Endothelial cell of umbilical vein (primary cell): Measurements from ENCODE around the gene ACIN1. TPM values are rescaled to one million over a fixed set of nuclear protein-coding genes. Genes with fewer than 3 reads are reported as not detected.

Experiments used
- BruUV-seq: library from RNA; stranded (reverse); fragments of 400-500 nt; replicated peaks from 2 replicates; lab custom pipeline; 2021; lab: Mats Ljungman, UMichigan
- CTCF ChIA-PET: fragments of 300-600, 350-600 bp; sonication (Branson Sonifier 250); formaldehyde crosslinking; loops from one replicate; lab custom pipeline; 2021; ENCODE audit warnings: antibody characterized with exemption, inconsistent platforms; lab: Charles Lee
- POLR2A ChIA-PET: fragments of 300-600, 350-600 bp; sonication (Branson Sonifier 250); formaldehyde crosslinking; loops from one replicate; lab custom pipeline; 2021; ENCODE audit warnings: antibody characterized with exemption, inconsistent platforms; lab: Charles Lee
- DNase-seq: peaks from one replicate; pipeline ENCODE4 v3.0.0-alpha.2; 2011; ENCODE audit warnings: low read depth, low spot score
- FAIRE-seq: peaks from 2 replicates; lab custom pipeline; 2011; peaks lifted over from hg19 to GRCh38; lab: Jason Lieb, UNC
- H2AFZ ChIP-seq: 2 replicates; pipeline ENCODE4 v1.6.0; 2012; ENCODE audit warnings: low read depth, low read length, control low read depth, inconsistent platforms
- H3K27ac ChIP-seq: 2 replicates; pipeline ENCODE4 v1.5.1; 2011; ENCODE audit warnings: low read depth, mild to moderate bottlenecking, control low read depth, low read length, moderate library complexity; ENCODE audit not compliant: insufficient read depth
- H3K27me3 ChIP-seq, 2 experiments: 2 replicates each; pipeline versions ENCODE4 v1.6.0 to v1.6.1; 2011; ENCODE audit warnings: low read length in 2 of 2, mixed read lengths in 1 of 2; ENCODE audit not compliant: control insufficient read depth in 2 of 2, insufficient read depth in 2 of 2
- H3K36me3 ChIP-seq, 2 experiments: 2 replicates in 1 of 2; 3 replicates in 1 of 2; pipeline ENCODE4 v1.5.1; 2011; ENCODE audit warnings: low read length in 2 of 2, mild to moderate bottlenecking in 1 of 2, moderate library complexity in 1 of 2; ENCODE audit not compliant: control insufficient read depth in 2 of 2, insufficient read depth in 2 of 2; ENCODE audit errors: extremely low read depth in 1 of 2
- H3K4me1 ChIP-seq: 3 replicates; pipeline ENCODE4 v1.5.1; 2011; ENCODE audit warnings: mild to moderate bottlenecking, low read length; ENCODE audit not compliant: control insufficient read depth, insufficient read depth; ENCODE audit errors: extremely low read depth
- H3K4me2 ChIP-seq: 2 replicates; pipeline ENCODE4 v1.6.1; 2011; ENCODE audit warnings: low read length, control low read depth, mixed read lengths; ENCODE audit not compliant: insufficient read depth
- H3K4me3 ChIP-seq, 3 experiments: fragments of 200-600 bp in 1 of 3; sonication (generic), shearing (Covaris generic) in 1 of 3; replicated peaks in 1 of 3; 2 replicates each; pipeline ENCODE4 v1.5.1; 2011 to 2016; ENCODE audit warnings: control low read depth in 3 of 3, low read length in 3 of 3, mild to moderate bottlenecking in 2 of 3, inconsistent platforms in 1 of 3, low read depth in 1 of 3, moderate library complexity in 1 of 3; ENCODE audit not compliant: insufficient read depth in 1 of 3
- H3K79me2 ChIP-seq: 2 replicates; pipeline ENCODE4 v1.6.0; 2012; ENCODE audit warnings: low read length, inconsistent platforms; ENCODE audit not compliant: control insufficient read depth, insufficient read depth
- H3K9ac ChIP-seq: replicated peaks from 2 replicates; pipeline ENCODE3; 2011; ENCODE audit warnings: low read length, control low read depth; ENCODE audit not compliant: insufficient read depth; ENCODE audit errors: extremely low read depth
- H3K9me1 ChIP-seq: replicated peaks from 3 replicates; pipeline ENCODE4 v1.6.0; 2011; ENCODE audit warnings: mild to moderate bottlenecking, low read length; ENCODE audit not compliant: control insufficient read depth, insufficient read depth; ENCODE audit errors: extremely low read depth
- H3K9me3 ChIP-seq: replicated peaks from 2 replicates; pipeline ENCODE4 v1.5.1; 2012; ENCODE audit warnings: low read length, inconsistent platforms; ENCODE audit not compliant: control insufficient read depth, insufficient read depth
- H4K20me1 ChIP-seq: replicated peaks from 2 replicates; pipeline ENCODE3; 2011; ENCODE audit warnings: mild to moderate bottlenecking, low read length; ENCODE audit not compliant: control insufficient read depth, insufficient read depth; ENCODE audit errors: extremely low read depth
- CTCF ChIP-seq, 2 donors: IDR thresholded peaks; 1 replicate in 1 of 2; 2 replicates in 1 of 2; pipeline ENCODE4 v1.5.1; 2011; ENCODE audit warnings: low read length in 2 of 2, mild to moderate bottlenecking in 2 of 2, moderate library complexity in 2 of 2, control low read depth in 1 of 2, inconsistent platforms in 1 of 2, low read depth in 1 of 2; ENCODE audit not compliant: insufficient read depth in 1 of 2; ENCODE audit errors: extremely low read depth in 1 of 2
- EZH2 ChIP-seq: IDR thresholded peaks from 2 replicates; pipeline ENCODE4 v1.6.1; 2012; ENCODE audit warnings: borderline replicate concordance, low read depth, mild to moderate bottlenecking, moderate library complexity, low read length, inconsistent platforms; ENCODE audit not compliant: severe bottlenecking
- GATA2 ChIP-seq: IDR thresholded peaks from 2 replicates; pipeline ENCODE4 v1.7.0; 2011; ENCODE audit warnings: low read depth, mild to moderate bottlenecking, moderate library complexity, mixed read lengths, low read length; ENCODE audit not compliant: insufficient read length, insufficient read depth
- JUN ChIP-seq: IDR thresholded peaks from 2 replicates; pipeline ENCODE4 v1.6.1; 2011; ENCODE audit warnings: borderline replicate concordance, low read depth; ENCODE audit not compliant: insufficient read length, insufficient read depth
- MYC ChIP-seq: IDR thresholded peaks from one replicate; pipeline ENCODE4 v1.6.1; 2011; ENCODE audit warnings: mild to moderate bottlenecking, low read depth, low read length
- POLR2A ChIP-seq: IDR thresholded peaks from 2 replicates; pipeline ENCODE4 v1.6.1; 2012; ENCODE audit warnings: low read depth, mild to moderate bottlenecking, control low read depth, low read length
- POLR2AphosphoS5 ChIP-seq: IDR thresholded peaks from 2 replicates; pipeline ENCODE4 v1.6.1; 2012; ENCODE audit warnings: low read depth, mild to moderate bottlenecking, control low read depth, low read length, moderate library complexity; ENCODE audit not compliant: insufficient read depth
- dilution Hi-C: fragments of 300-500 bp; cut with MboI; formaldehyde crosslinking; loops from one replicate; pipeline ENCODE4 v1.15.0; 2019; ENCODE audit warnings: low sequenced_read_pairs; ENCODE audit not compliant: extremely low pct_ligation_motif_present
- intact Hi-C: fragments of 100-400 bp; cut with micrococcal nuclease; formaldehyde crosslinking; loops from one replicate; pipeline ENCODE4 v1.10.0; 2022
- polyA plus RNA-seq, 4 experiments: library from polyadenylated mRNA; depleted of rRNA in 3 of 4; stranded (reverse) in 3 of 4; unstranded in 1 of 4; fragments of >200 nt; gene quantifications; 2 replicates each; pipeline versions ENCODE4 v1.2.1 to v1.2.3, GENCODE V29; 2011 to 2012; ENCODE audit warnings: missing spikeins in 1 of 4
- total RNA-seq: library from RNA; stranded (reverse); gene quantifications from 2 replicates; pipeline ENCODE4 v1.2.3, GENCODE V29; 2021
- TF ChIP-seq, protein P1 (sequence below): IDR thresholded peaks from 2 replicates; pipeline ENCODE4 v1.6.1; 2011; ENCODE audit not compliant: insufficient read depth, insufficient read length

ACIN1 gene
- total and polyA plus RNA-seq, 2 donors (not counting 3 experiments of a cell fraction or from before 2014, with no cell fraction given) = 146 to 240 TPM

DNA sequence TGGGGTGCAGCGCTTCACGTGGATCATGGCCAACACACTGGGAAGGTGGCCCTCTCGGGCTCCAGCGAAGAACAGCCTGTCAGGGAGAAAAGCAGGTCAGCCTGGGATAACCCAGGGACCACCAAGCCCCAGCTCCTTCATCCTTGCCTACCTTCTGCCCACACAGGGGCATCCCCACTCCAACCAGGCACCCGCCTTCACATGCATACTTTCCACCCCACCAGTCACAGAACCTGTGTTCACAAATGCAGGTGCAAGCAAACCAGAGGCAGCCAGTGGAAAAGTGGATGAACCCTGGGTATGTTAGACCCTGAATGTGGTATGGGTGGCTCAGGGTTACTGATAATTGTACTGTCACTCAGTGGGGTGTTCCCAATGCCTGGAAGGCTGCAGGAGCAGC lies 36.5 kb upstream of the ACIN1 start:
- intact Hi-C loops (no loop called here), dilution Hi-C loops (no loop called here)
- peaks cover 24% of the 10 kb centered on the region for H3K4me1 ChIP-seq
- no peaks in the 10 kb centered on the region for H3K36me3 ChIP-seq
- H3K27me3 ChIP-seq = no peaks in the 10 kb centered on the region
- no peaks in the 10 kb centered on the region for H3K9me3 ChIP-seq
- no peaks in the 10 kb centered on the region for H3K9me1 ChIP-seq
- no peak overlapping the region for H3K27ac ChIP-seq
- H3K79me2 ChIP-seq = no peaks in the 10 kb centered on the region
- ChIA-PET POLR2A (interaction anchor here (0.6 kb wide), 1 partner anchor 14 kb away, joined by 3 read pairs; no protein-coding TSS in a partner anchor), CTCF (interaction anchor here (3.7 to 14.5 kb wide), 2 partner anchors 11 to 48 kb away, joined by 70 to 1289 read pairs; partner anchors contain the start of gene SLC7A8)
- H2AFZ ChIP-seq = no peak overlapping the region
- H3K4me2 ChIP-seq = no peak overlapping the region
- H3K9ac ChIP-seq = no peak overlapping the region
- no peaks in the 10 kb centered on the region for H4K20me1 ChIP-seq
- DNase-seq (no peak), FAIRE-seq (no peak)
- BruUV-seq = no TSS peak
- TF ChIP-seq, protein P1, sequence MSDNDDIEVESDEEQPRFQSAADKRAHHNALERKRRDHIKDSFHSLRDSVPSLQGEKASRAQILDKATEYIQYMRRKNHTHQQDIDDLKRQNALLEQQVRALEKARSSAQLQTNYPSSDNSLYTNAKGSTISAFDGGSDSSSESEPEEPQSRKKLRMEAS = no peak
- TF ChIP-seq MYC (no peak), JUN (no peak), POLR2A (no peak), EZH2 (no peak), GATA2 (no peak), CTCF (IDR thresholded peaks at IDR 0.05; ENCODE audit: extremely low read depth in 1 of 2, insufficient read depth in 1 of 2, low read depth in 1 of 2, low read length in 2 of 2) (no peak), POLR2AphosphoS5 (no peak)
- no peak overlapping the region for H3K4me3 ChIP-seq
